Measurements from ENCODE around the gene AVPR1A.
"Not testable (repeated sequence)": the region's sequence is repeated elsewhere in the genome, so short reads cannot be mapped to it uniquely, and the experiment has no call there.

AVPR1A gene

DNA sequence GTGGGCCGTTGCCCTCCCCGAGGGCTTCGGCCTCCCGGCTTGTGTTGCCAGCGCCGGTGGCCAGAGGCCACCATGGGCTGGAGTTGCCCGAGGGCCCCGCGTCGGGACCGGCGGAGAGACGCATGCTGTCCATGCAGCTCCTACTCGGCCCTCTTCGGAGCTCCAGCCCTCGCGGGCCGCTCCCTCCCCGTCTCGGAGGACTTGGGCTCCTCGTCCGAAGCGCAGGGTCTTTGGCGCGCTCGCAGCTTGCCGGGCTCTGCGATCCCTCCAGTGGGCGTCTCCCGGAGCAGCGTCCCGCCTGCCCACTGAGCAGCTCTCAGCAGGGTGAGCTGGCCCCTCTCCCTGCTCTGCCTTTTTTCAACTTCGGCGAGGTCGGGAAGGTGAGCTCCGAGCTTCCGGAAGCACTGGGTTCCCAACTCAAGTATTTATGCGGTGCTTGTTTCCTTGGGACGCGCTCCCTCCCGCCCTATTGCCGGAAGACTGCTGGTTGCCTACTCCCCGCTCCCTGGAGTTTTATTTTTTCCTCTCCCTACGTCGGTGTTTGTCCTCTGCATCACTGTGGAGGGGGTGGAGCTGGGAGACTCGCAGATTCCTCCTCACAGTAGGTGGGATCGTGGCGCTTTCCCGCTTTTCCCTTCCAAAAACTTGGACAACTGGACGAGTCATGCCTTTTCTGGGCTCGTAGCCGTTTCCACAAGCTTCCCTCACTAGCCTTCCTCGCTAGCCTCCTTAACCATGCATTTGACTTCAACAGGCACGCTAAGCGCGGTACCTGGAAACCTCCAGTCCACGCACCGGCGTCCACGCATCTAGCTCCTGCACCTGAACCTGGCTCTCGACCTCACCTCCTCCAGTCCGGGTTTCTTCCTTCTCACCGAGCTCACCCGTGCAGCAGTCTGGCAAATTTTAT lies at the start of gene AVPR1A:
Gene AVPR1A, minus strand, starts transcription at position 489 of the 910 bp plus-strand sequence. Its CDS starts 365 bp downstream, at position 124.
- peak; percentile 2 for DNase-seq (ENCODE audit: low read depth)

DNA sequence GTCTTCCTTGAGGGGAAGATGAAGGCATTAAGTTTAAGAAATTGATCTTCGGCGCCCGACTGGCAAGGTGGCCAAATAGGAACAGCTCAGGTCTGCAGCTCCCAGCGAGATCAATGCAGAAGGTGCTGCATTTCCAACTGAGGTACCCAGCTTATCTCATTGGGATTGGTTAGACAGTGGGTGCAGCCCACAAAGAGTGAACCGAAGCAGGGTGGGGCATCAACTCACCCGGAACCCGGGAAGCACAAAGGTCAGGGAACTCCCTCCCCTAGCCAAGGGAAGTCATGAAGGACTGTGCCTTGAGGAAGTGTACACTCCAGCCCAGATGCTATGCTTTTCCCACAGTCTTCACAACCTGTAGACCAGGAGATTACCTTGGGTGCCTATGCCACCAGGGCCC lies 45.2 kb upstream of the AVPR1A start:
- DNase-seq (ENCODE audit: low read depth): no peak

GRCh38 chr12:63179224-63179623 lies 28.2 kb upstream of the AVPR1A start:
- no peak for DNase-seq (ENCODE audit: low read depth)

DNA sequence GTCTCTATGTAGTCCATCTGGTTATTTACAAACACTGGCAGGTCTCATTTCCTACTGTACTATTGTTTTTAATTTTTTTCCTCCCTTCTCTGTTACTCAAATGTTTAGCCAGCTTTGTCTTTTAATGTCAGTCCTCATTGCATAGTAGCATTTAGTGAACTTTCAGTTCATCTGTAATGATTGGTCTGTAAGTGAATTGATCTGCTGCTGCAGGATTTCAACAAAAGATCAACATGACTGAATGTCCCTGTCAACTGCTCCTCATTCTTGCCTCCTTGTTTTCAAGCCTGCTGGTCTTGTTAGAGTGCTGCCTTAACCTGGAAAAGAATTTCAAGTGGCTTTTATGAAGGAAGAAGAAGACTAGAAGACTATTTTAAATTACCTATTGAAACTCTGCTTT lies 19.3 kb upstream of the AVPR1A start:
- no peak for DNase-seq (ENCODE audit: low read depth)

- not testable (repeated sequence) for DNase-seq (ENCODE audit: low read depth)
Observed at GRCh38 chr12:63167741-63168140, 16.7 kb upstream of the AVPR1A start.

DNA sequence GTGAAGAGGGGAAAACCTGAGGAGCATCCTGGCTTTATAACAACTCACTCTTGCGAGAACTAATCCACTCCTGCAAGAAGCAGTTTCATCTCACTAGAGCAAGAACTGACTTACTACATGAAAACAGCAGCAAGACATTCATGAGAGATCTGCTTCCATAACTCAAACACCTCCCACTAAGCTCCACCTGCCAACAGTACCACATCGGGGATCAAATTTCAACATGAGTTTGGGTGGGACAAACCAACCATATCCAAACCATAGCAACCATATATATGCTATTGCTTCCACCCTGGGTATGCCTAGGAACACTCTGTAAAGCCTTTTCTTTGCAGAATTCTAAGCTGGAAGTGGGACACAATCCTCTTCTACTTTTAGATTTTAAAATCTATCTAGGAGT lies 13.9 kb upstream of the AVPR1A start:
- DNase-seq (ENCODE audit: low read depth): no peak

GRCh38 chr12:63163541-63163940 lies 12.5 kb upstream of the AVPR1A start:
- DNase-seq (ENCODE audit: low read depth): peak; percentile 6

- DNase-seq (ENCODE audit: low read depth): no peak
Observed at GRCh38 chr12:63155375-63155774, 4.4 kb upstream of the AVPR1A start.

GRCh38 chr12:63154560-63154959 lies 3.6 kb upstream of the AVPR1A start:
- no peak for DNase-seq (ENCODE audit: low read depth)

DNA sequence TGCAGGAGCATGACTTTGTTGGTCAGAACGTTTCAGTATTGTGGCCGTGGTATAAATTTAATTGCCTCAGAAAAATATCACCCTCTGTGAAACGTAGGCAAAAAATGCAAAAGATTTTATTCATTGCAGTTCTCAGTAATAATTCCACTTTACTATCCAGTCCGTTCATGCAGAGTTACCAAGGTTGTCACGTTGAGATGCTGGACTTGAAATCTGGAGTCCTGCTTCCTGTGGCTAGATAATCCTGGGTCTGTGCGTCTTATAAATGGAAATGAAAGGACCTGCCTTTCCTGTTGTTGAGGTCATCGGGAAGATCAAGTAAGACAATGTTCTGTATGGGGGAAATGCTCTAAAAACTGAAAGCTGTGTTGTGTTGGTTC lies 1.3 kb upstream of the AVPR1A start:
- no peak for DNase-seq (ENCODE audit: low read depth)

DNA sequence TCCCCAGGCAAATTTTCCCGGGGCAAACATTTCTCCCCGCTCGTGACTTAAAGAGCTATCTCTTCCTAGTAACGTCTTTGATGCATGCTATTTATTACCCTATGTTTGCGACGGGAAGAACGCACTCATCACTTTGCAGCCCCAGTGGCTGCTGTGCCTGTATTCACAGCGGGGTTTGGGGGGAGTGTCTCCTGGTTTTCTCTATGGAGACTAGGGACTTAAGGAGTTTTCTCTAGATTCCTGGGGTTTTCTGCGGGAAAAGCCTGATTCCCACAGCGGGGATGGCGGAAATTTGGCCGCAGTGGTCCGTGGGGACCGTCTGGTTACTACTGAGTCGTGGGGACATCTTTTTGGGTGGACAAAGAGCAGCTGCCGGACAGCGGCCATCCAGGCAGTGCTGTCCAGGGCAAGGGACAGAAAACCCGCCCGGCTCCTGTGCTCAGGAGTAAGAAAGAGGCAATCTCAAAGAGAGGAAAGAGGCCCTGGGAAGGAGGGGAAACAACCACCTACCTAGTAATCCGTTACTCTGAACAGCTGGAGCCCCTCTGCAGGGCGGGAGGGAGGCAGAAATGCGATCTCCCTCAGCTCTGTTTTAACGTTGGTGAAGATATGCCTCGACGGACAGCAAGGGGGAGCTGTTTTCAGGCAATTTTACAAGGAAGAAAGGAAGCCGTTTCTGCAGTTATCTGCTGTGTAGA lies 771 bp upstream of the AVPR1A start:
- DNase-seq (ENCODE audit: low read depth): peak; percentile 59

GRCh38 chr12:63149909-63150712 lies 890 bp downstream of the AVPR1A start:
- no peak for DNase-seq (ENCODE audit: low read depth)

GRCh38 chr12:63144556-63144955 lies 6.4 kb downstream of the AVPR1A start:
- no peak for DNase-seq (ENCODE audit: low read depth)

DNA sequence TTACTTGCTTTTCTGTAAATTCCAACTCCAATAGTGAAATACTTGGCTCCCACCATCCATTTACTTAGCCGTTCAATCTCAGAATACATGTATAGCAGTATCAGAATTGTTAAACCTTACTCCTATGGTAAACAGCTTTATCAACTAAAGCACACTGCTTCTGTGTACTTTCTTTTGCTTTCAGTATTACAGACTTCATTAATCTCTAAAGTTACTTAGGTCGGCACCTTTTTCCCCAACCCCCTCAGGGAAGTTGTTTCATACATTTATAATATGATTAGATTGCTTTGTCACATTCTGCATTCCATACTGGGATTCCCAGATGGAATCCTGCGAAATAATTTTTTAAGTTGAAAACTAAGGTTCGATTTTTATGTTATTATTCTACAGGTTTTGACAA lies 12.5 kb downstream of the AVPR1A start:
- no peak for DNase-seq (ENCODE audit: low read depth)

DNA sequence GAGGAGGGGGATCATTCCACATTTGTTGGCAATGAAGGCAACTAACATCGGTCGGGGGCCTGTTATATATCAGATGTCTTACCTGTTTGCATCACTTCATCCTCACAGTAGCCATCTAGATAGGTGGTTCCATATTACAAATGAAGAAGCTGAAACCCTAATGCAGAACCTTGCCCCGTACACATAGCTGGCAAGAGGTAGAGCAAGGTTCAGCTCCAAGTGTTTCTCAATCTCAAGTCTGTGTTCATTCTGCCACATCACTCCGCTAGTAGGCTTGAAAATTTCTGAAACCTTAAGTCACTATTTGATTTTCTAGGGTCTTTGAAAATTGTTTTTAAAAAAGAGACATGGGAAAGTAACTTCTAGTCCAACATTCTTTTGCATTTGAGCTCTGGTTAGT lies 17.0 kb downstream of the AVPR1A start:
- DNase-seq (ENCODE audit: low read depth): no peak

- no peak for DNase-seq (ENCODE audit: low read depth)
Observed at GRCh38 chr12:63132201-63132600, 18.8 kb downstream of the AVPR1A start.

- DNase-seq (ENCODE audit: low read depth): no peak
Observed at GRCh38 chr12:63129927-63130326, 21.1 kb downstream of the AVPR1A start.

- peak; percentile 6 for DNase-seq (ENCODE audit: low read depth)
Observed at GRCh38 chr12:63124778-63125177, 26.2 kb downstream of the AVPR1A start.

GRCh38 chr12:63103494-63104131 lies 47.4 kb downstream of the AVPR1A start:
- DNase-seq (ENCODE audit: low read depth): peak; percentile 24

- no peak for DNase-seq (ENCODE audit: low read depth)
Observed at GRCh38 chr12:63101920-63102319, 49.1 kb downstream of the AVPR1A start.

DNA sequence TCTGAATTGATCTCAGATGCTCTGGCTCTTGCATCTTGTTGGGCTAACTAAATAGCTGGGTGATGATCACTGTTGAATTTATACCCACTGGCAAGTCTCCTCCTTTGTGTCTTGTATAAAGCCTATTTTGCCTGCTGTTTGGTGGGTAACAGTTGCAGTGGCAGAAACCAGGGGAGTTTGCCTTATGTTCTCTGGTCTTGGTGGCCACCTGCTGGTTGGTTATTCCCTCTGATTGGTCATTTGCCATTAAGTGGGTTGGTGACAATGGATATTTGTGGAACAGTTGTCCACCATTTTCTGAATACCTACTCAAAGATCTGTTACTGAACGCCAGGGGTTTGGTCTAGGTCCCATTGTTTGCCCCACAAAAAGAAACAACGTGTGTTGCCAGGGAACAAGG lies 52.1 kb downstream of the AVPR1A start:
- DNase-seq (ENCODE audit: low read depth): no peak

GRCh38 chr12:63095369-63095980 lies 55.5 kb downstream of the AVPR1A start:
- DNase-seq (ENCODE audit: low read depth): no peak

All from iris pigment epithelial cell (primary cell).